SU-DHL-6 (cell line): ENCODE measurements around the gene PHTF1.

ENCODE experiments used
- H2AFZ ChIP-seq: fragments of 200-600 bp; sonication (generic); 2 replicates; pipeline ENCODE4 v1.6.1; 2014; ENCODE audit warnings: low read depth, mild to moderate bottlenecking, moderate library complexity, mixed read lengths, antibody characterized with exemption, low read length; ENCODE audit not compliant: severe bottlenecking
- H3F3A ChIP-seq: fragments of 200-600 bp; shearing (Covaris generic); 2 replicates; pipeline ENCODE4 v1.6.0; 2016; ENCODE audit warnings: antibody characterized with exemption, mild to moderate bottlenecking; ENCODE audit not compliant: insufficient read depth
- H3K27ac ChIP-seq: fragments of 200-600 bp; sonication (generic); 2 replicates; pipeline ENCODE4 v1.5.1; 2016; ENCODE audit warnings: low read depth, mild to moderate bottlenecking, low read length, moderate library complexity, mixed read lengths
- H3K27me3 ChIP-seq: fragments of 200-600 bp; sonication (generic), shearing (Covaris generic); 2 replicates; pipeline ENCODE4 v1.6.0; 2014; ENCODE audit warnings: mild to moderate bottlenecking, low read length
- H3K36me3 ChIP-seq: fragments of 200-600 bp; sonication (generic); 2 replicates; pipeline ENCODE4 v1.6.1; 2014; ENCODE audit warnings: mild to moderate bottlenecking, low read length, mixed read lengths
- H3K4me2 ChIP-seq: fragments of 300-600, 200-600 bp; shearing (Covaris generic), sonication (generic); 2 replicates; pipeline ENCODE4 v1.6.0; 2014; ENCODE audit warnings: low read length, low read depth, mild to moderate bottlenecking; ENCODE audit not compliant: poor library complexity, severe bottlenecking
- H3K4me3 ChIP-seq: fragments of 200-600 bp; sonication (generic); 2 replicates; pipeline ENCODE4 v1.5.1; 2014; ENCODE audit warnings: antibody characterized with exemption, low read length, mild to moderate bottlenecking, mixed read lengths; ENCODE audit not compliant: insufficient read depth, poor library complexity, severe bottlenecking
- H3K79me2 ChIP-seq: fragments of 200-600 bp; sonication (generic); 2 replicates; pipeline ENCODE4 v1.6.1; 2014; ENCODE audit warnings: mild to moderate bottlenecking, low read length, moderate library complexity; ENCODE audit not compliant: insufficient read depth
- H3K9ac ChIP-seq: fragments of 200-600 bp; sonication (generic); 2 replicates; pipeline ENCODE4 v1.7.0; 2014; ENCODE audit warnings: mild to moderate bottlenecking, low read length
- H3K9me2 ChIP-seq: fragments of 200-600 bp; sonication (generic); replicated peaks from 2 replicates; pipeline ENCODE4 v1.6.1; 2014; ENCODE audit warnings: low read length; ENCODE audit not compliant: insufficient read depth
- H3K9me3 ChIP-seq: fragments of 200-600 bp; sonication (generic); 2 replicates; pipeline ENCODE4 v1.6.1; 2014; ENCODE audit warnings: low read length, mixed read lengths; ENCODE audit not compliant: insufficient read depth
- H4K20me1 ChIP-seq: fragments of 200-600 bp; sonication (generic); 2 replicates; pipeline ENCODE4 v1.6.1; 2014; ENCODE audit warnings: low read depth, mild to moderate bottlenecking, antibody characterized with exemption, low read length, moderate library complexity, mixed read lengths
- EZH2phosphoT487 ChIP-seq: fragments of 200-600 bp; sonication (generic), shearing (Covaris generic); conservative IDR thresholded peaks from 2 replicates; pipeline ENCODE4 v1.6.1; 2018; ENCODE audit warnings: mild to moderate bottlenecking, antibody characterized with exemption, low read length, moderate library complexity, mixed read lengths
- TF ChIP-seq, protein P1 (sequence below): fragments of 200-600 bp; sonication (generic); IDR thresholded peaks from one replicate; pipeline ENCODE4 v1.5.1; 2017; ENCODE audit warnings: antibody characterized with exemption, mild to moderate bottlenecking, low read length, moderate library complexity; ENCODE audit not compliant: insufficient read depth, poor library complexity, severe bottlenecking

PHTF1 gene

DNA sequence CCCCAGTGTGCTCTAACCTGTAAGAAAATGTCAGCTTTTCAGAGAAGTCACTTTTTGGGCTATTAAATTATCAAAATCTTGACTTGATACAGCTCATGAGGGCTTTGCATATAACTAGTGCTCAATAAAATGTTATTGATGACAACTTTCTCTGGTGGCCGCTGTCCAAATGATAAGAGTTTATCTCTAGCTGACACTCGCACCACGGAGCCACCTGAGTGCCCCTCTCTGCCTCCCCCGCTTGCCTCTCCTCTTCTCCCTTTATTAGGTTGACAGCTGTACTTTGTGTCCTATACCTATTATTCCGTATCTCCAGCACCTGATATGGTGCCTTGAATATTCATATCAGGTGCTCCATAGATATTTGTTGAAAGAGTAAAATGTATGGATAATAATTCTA lies 82.8 kb downstream of the PHTF1 start:
- no peaks in the 10 kb centered on the region for H3K9me2 ChIP-seq
- no peak for TF ChIP-seq EZH2phosphoT487

DNA sequence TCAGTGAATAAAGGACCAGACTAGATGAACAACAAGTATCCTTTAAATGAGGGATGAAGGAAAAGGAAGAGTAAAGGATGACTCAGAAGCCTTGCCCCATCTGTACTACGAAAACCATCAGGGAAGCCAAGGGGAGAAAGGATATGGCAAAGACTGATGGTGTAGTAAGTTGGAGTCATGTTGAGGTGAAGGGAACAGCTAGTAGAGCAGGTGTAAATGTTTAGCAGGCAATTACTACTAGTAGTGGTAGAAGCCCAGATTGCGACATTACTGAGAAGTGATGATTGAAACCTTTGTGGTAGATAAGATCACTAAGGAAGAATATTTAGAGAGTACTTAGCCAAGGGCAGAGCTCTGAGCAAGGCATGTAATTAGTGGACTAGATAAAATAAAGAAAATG lies 84.0 kb downstream of the PHTF1 start:
- Histone ChIP-seq H3K9me3 (no peaks in the 10 kb centered on the region), H2AFZ (no peak overlapping the region), H3K36me3 (no peaks in the 10 kb centered on the region), H3K9ac (no peak overlapping the region), H3K4me2 (no peak overlapping the region), H3K27ac (no peak overlapping the region), H3K27me3 (no peaks in the 10 kb centered on the region), H3K4me3 (no peak overlapping the region), H3K9me2 (no peaks in the 10 kb centered on the region), H3K79me2 (no peaks in the 10 kb centered on the region), H3F3A (0 out of 2 replicates have a peak, but pooled peaks cover 6% of the 10 kb centered on the region), H4K20me1 (no peaks in the 10 kb centered on the region)
- no peak for TF ChIP-seq EZH2phosphoT487
- TF ChIP-seq, protein P1, sequence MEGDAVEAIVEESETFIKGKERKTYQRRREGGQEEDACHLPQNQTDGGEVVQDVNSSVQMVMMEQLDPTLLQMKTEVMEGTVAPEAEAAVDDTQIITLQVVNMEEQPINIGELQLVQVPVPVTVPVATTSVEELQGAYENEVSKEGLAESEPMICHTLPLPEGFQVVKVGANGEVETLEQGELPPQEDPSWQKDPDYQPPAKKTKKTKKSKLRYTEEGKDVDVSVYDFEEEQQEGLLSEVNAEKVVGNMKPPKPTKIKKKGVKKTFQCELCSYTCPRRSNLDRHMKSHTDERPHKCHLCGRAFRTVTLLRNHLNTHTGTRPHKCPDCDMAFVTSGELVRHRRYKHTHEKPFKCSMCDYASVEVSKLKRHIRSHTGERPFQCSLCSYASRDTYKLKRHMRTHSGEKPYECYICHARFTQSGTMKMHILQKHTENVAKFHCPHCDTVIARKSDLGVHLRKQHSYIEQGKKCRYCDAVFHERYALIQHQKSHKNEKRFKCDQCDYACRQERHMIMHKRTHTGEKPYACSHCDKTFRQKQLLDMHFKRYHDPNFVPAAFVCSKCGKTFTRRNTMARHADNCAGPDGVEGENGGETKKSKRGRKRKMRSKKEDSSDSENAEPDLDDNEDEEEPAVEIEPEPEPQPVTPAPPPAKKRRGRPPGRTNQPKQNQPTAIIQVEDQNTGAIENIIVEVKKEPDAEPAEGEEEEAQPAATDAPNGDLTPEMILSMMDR = no peak

More for the DNA sequence above, 82.8 kb downstream of the PHTF1 start:
- 0 out of 2 replicates have a peak, but pooled peaks cover 6% of the 10 kb centered on the region for H3F3A ChIP-seq
- H3K9me3 ChIP-seq = no peaks in the 10 kb centered on the region
- no peaks in the 10 kb centered on the region for H4K20me1 ChIP-seq
- H3K79me2 ChIP-seq = no peaks in the 10 kb centered on the region
- H3K36me3 ChIP-seq = no peaks in the 10 kb centered on the region
- H3K27me3 ChIP-seq = no peaks in the 10 kb centered on the region
- H3K27ac ChIP-seq = no peak overlapping the region
- H3K4me3 ChIP-seq = no peak overlapping the region
- no peak overlapping the region for H3K9ac ChIP-seq
- H3K4me2 ChIP-seq = no peak overlapping the region
- H2AFZ ChIP-seq = no peak overlapping the region

DNA sequence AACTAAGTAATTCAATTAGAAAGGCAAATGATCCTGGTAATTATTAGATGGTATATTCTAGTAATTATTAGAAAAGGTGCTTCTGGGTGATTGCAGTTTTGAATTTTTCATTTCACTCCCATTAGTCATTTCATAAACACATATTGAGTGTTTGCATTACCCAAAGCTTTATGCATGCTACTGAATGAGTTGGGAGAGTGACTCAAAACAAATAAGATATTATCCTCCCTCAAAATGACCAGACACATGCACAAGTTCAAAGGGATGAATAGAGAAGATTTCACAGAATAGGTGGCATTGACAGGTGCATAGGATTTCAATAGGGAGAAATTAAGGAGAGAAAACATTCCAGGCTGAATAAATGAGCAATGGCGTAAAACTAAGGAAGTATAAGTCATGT lies 84.7 kb downstream of the PHTF1 start:
- Histone ChIP-seq H3K9me2 (no peaks in the 10 kb centered on the region), H3K9me3 (no peaks in the 10 kb centered on the region), H3K27ac (no peak overlapping the region), H3F3A (0 out of 2 replicates have a peak, but pooled peaks cover 6% of the 10 kb centered on the region), H3K27me3 (no peaks in the 10 kb centered on the region), H3K36me3 (no peaks in the 10 kb centered on the region), H2AFZ (no peak overlapping the region), H3K4me3 (no peak overlapping the region), H4K20me1 (no peaks in the 10 kb centered on the region), H3K4me2 (no peak overlapping the region), H3K79me2 (no peaks in the 10 kb centered on the region), H3K9ac (no peak overlapping the region)
- TF ChIP-seq EZH2phosphoT487 = no peak
- TF ChIP-seq, protein P1 = no peak

DNA sequence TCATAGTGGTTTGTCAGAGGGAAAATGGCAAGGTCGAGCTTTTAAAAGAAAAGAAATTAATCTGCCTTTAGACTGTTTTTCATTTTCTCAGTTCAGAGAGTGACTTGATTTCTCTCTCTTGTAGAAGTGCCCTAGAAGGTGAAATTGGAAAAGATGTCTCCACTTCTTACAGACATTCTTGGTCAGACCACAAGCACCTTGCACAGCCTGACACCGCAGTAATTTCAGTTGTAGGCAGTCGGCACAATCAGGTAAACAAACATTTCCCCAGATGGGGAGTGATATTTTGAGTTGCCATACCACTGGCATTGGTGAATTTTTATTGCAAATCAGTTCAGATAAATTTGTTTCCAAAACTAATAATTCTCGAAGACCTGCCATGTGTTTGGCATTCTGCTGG lies 86.8 kb downstream of the PHTF1 start:
- H4K20me1 ChIP-seq = no peaks in the 10 kb centered on the region
- no peaks in the 10 kb centered on the region for H3K9me3 ChIP-seq
- H3K27ac ChIP-seq = no peak overlapping the region
- H3K4me2 ChIP-seq = no peak overlapping the region
- no peak overlapping the region for H3K4me3 ChIP-seq
- no peaks in the 10 kb centered on the region for H3K36me3 ChIP-seq
- H3K9me2 ChIP-seq = no peaks in the 10 kb centered on the region
- H3K79me2 ChIP-seq = no peaks in the 10 kb centered on the region
- H3K9ac ChIP-seq = no peak overlapping the region
- no peaks in the 10 kb centered on the region for H3K27me3 ChIP-seq
- H2AFZ ChIP-seq = no peak overlapping the region
- no peaks in the 10 kb centered on the region for H3F3A ChIP-seq
- TF ChIP-seq, protein P1 = no peak
- TF ChIP-seq EZH2phosphoT487 = no peak
